ENCODE measurements around the gene FAM171A2.
A peak's percentile ranks its signal among the peaks of the same experiment; 100 is the strongest.

Gene FAM171A2

DNA sequence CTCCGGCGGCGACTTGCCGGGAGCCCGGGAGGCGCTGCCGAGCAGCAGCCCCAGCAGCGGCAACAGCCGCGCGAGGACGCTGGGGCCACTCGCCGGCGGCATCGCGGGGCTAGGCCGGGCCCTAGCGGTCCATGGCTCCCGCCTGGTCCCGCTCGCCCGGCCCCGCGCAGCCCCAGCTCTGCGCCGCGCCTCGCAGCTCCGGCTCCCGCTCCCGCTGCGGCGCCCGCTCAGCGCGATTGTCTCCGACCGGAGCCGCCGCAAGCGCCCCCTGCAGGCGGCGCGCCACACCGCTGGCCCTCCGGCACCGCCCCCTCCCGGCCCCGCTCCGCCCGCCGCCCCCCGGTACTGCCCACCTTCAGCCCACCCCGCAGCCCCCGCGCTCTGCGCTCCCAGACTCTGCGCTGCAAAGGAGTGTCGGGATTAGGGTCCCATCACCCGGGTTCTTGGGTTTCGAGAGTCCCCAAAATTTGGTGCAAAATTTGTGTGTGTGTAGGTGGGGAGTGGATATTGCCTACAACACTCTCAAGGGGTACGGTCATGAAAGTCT lies at the start of gene FAM171A2:
FAM171A2 (minus strand) TSS at position 241 of the 547 bp plus-strand sequence; CDS start at position 102, 139 bp downstream.
- TF ChIP-seq, protein P1, sequence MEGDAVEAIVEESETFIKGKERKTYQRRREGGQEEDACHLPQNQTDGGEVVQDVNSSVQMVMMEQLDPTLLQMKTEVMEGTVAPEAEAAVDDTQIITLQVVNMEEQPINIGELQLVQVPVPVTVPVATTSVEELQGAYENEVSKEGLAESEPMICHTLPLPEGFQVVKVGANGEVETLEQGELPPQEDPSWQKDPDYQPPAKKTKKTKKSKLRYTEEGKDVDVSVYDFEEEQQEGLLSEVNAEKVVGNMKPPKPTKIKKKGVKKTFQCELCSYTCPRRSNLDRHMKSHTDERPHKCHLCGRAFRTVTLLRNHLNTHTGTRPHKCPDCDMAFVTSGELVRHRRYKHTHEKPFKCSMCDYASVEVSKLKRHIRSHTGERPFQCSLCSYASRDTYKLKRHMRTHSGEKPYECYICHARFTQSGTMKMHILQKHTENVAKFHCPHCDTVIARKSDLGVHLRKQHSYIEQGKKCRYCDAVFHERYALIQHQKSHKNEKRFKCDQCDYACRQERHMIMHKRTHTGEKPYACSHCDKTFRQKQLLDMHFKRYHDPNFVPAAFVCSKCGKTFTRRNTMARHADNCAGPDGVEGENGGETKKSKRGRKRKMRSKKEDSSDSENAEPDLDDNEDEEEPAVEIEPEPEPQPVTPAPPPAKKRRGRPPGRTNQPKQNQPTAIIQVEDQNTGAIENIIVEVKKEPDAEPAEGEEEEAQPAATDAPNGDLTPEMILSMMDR (conservative IDR thresholded peaks at IDR 0.05; ENCODE audit: low read depth, low read length) = peak; percentile 41
- no peak for DNase-seq (ENCODE audit: low read depth)
- H3K4me3 ChIP-seq (ENCODE audit: low read length) = peak within 1 kb of the TSS; percentile 71

DNA sequence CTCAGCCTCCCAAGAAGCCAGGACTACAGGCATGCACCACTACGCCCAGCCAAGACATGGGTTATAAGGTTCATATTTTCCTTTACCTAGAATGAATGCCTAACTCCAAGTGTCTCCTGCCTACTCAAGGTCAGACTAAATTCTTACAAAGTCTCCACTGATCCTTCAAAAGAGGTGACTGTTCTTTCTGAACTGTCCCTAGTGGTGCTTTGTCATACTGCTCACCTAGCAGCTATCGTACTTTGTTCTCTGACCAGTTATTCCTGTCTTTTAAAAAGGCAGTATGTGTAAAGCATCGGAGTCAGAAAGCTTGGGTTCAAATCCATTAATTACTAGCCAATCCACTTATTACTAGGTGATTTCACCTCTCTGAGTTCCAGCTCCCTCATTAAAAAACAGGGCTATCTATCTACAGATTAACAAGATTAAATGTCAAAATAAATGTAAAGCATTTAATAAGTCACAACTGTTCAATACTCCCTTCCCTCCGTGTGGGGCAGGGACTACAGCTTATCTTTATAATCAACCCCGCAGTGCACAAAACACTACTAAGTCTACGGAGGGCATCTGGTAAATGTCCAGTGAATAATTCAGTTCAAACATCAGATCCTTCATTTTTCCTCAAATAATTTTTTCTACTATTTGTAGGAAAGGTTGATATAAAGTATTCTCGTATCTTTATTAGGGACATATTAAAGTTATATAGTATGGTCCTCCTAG lies 45.8 kb upstream of the FAM171A2 start:
- TF ChIP-seq, protein P1 (conservative IDR thresholded peaks at IDR 0.05; ENCODE audit: low read depth, low read length) = peak; percentile 8
- DNase-seq (ENCODE audit: low read depth) = no peak
- H3K4me3 ChIP-seq (ENCODE audit: low read length) = no peak overlapping the region

DNA sequence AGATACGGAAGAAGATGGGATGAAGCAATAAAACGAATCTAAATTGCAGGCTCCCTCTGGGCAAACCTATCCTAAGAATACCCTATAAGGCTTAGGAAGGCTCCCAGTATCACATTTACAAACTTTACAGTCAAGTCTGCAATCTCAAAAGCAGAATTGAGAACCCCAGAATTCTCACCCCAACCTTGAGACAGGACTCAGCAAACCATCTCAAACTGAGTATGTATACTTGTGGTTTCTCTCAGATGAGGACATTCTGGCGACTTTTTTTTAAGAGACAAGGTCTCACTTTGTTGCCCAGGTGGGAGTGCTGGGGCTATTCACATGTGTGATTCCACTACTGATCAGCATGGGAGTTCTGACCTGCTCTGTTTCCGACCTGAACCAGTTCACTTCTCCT lies 45.1 kb upstream of the FAM171A2 start:
- H3K4me3 ChIP-seq (ENCODE audit: low read length) = no peak overlapping the region
- TF ChIP-seq, protein P1 (conservative IDR thresholded peaks at IDR 0.05; ENCODE audit: low read depth, low read length) = no peak
- no peak for DNase-seq (ENCODE audit: low read depth)

DNA sequence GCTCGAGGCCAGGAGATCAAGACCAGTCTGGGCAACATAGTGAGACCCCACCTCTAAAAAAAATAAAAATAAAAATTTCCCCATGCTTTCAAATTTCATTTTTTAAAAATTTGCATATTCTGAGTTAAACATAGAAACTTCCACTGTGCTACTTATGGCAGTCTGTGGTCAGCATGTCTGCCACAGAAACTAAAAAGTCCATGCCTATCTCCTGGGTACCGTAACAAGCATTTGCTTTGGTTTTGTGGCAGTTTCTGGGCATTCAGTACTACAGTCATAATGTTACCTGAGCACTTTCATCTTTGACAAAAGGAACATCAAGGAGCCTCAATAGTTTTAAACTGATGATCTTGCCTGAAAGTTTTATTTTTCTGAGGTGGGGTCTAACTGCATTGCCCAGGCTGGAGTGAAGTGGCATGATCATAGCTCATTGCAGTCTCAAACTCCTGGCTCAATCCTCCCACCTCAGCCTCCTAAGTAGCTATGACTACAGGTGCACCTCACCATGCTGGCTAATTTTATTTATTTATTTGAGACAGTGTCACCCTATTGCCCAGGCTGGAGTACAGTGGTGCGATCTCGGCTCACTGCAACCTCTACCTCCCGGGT lies 39.0 kb upstream of the FAM171A2 start:
- H3K4me3 ChIP-seq (ENCODE audit: low read length) = no peak overlapping the region
- no peak for DNase-seq (ENCODE audit: low read depth)
- TF ChIP-seq, protein P1 (conservative IDR thresholded peaks at IDR 0.05; ENCODE audit: low read depth, low read length) = no peak

DNA sequence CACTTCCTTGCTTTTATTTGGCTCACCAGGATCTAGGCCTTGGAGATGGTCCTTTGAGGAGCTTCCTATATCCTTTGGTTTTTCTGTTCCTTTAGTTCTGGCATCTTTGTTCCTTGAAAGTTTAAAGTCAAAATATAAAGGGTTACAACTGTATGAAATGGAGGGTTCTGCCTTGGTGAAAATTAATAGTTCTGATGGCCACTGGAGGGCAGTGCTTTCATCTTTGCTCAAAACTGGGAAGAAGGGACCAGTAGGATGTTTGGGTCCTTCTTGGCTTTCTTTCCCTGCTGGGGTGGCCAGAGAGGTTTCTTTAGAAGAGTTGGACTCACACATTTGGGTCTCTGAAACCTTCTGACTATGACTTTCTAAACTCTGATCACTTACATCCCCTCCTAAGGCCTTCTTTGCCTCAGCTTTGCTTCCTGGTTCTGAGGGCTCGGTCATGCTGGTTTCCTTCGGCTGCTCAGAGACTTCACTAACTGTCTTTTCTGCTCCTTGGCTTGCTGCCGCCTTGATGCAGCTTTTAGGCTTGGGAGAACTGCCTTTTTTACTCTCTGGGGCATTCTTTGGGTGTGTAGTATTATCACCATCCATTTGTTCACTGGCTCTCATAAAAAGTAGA lies 36.7 kb upstream of the FAM171A2 start:
- no peak for DNase-seq (ENCODE audit: low read depth)
- no peak overlapping the region for H3K4me3 ChIP-seq (ENCODE audit: low read length)
- TF ChIP-seq, protein P1 (conservative IDR thresholded peaks at IDR 0.05; ENCODE audit: low read depth, low read length) = peak; percentile 64

DNA sequence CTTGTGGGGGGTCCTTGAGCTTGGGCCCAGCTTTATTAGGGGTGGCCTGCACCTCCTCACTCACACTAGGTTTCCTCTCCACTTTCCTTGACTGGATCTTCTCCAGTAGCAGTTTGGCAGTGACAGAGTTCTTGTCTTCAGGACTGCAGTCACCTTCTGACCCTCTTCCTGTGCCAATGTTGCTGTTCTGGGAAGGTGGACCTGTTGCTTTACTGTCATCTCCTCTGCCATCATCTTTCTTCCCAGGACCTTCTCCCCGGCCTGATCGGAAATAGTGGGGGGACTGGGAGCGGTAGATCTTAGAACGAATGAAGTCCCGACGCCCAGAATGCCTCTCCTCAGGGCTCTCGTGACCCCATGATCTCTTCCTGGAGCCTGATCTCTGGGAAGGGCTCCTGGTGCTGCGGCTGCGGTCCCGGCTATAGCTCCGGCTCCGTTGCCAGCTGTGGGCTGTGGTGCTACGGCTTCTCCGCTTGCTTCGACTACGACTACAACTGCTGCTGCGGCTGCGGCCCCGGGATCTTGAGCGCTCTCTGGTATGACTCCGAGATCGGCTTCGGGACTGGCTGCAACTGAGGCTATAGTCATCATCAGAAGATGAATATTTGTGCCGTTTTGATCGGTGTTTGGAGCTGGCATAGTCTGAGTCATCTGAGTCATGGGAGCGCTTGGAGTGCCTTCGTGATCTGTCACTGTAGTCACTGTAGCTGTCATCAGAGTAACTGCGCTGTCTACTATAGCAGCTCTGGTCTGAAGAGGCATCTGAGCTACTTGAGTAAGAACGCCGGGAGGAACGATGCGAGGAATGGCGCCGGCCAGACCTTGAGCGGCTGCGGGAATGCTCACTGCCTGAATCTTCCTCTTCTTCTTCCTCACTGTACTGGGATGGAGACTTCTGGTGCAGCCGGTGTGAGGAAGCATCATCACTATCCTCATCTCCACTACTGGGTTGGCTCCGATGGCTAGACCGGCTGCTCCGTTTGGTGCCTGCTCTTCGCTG lies 35.3 kb upstream of the FAM171A2 start:
- DNase-seq (ENCODE audit: low read depth) = no peak
- no peak overlapping the region for H3K4me3 ChIP-seq (ENCODE audit: low read length)
- TF ChIP-seq, protein P1 (conservative IDR thresholded peaks at IDR 0.05; ENCODE audit: low read depth, low read length) = no peak

Data from retinal pigment epithelial cell (primary cell).